ENCODE results near the gene FCRL1. TPM values are rescaled to one million over a fixed set of nuclear protein-coding genes. Genes with fewer than 3 reads are reported as not detected.

FCRL1 gene
- total RNA-seq, 1 experiment from 2014 or later: not detected

DNA sequence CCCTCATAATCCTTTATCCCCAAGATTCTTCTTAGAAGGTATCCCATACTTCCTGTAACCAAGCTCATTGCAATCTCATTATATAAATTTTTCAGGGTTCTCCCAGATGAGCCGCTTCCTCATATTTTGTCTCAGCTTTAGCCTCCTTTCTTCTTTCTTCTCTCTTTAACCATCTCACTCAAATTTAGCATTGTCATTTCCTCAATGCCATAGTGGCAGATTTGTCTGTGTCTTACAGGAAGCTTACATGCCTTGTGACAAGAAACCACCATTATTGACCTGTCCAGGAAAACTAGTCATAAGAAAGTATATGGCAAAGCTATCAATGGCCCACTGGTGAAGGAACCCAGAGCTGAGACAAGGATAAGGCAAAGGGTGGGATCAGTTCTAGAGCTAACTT is 37.0 kb downstream of the FCRL1 start:
- no peak overlapping the region for H2BK5ac ChIP-seq (ENCODE audit: insufficient read length, low read length)
- Mint-ChIP-seq H3K4me3 (no peak overlapping the region), H3K9me3 (no peaks in the 10 kb centered on the region), H3K4me1 (peaks cover 7 to 9% of the 10 kb centered on the region in 2 experiments), H3K27ac (no peak overlapping the region), H3K36me3 (ENCODE audit: insufficient read depth in 1 of 3, low read depth in 3 of 3) (no peaks in the 10 kb centered on the region), H3K27me3 (ENCODE audit: low read depth) (no peaks in the 10 kb centered on the region)
- no peak overlapping the region for H3K9ac ChIP-seq (ENCODE audit: extremely low read depth, insufficient read length, low read length)
- no peak overlapping the region for H3K4me2 ChIP-seq (ENCODE audit: insufficient read depth, insufficient read length, low read length)
- no peaks in the 10 kb centered on the region for H3K79me2 ChIP-seq (ENCODE audit: insufficient read depth, low read length)
- H3K4ac ChIP-seq (ENCODE audit: low read depth, low read length): no peak overlapping the region
- no peak overlapping the region for H4K91ac ChIP-seq (ENCODE audit: insufficient read length, low read depth, low read length)
- H3K23ac ChIP-seq (ENCODE audit: insufficient read length, low read depth, low read length): no peak overlapping the region
- no peak overlapping the region for H2BK12ac ChIP-seq (ENCODE audit: insufficient read length, low read depth, low read length)
- H3K14ac ChIP-seq (ENCODE audit: insufficient read depth, low read length): no peak overlapping the region
- H3K23me2 ChIP-seq (ENCODE audit: insufficient read length, low read depth, low read length, poor library complexity, severe bottlenecking): no peaks in the 10 kb centered on the region
- TF ChIP-seq, protein P1, sequence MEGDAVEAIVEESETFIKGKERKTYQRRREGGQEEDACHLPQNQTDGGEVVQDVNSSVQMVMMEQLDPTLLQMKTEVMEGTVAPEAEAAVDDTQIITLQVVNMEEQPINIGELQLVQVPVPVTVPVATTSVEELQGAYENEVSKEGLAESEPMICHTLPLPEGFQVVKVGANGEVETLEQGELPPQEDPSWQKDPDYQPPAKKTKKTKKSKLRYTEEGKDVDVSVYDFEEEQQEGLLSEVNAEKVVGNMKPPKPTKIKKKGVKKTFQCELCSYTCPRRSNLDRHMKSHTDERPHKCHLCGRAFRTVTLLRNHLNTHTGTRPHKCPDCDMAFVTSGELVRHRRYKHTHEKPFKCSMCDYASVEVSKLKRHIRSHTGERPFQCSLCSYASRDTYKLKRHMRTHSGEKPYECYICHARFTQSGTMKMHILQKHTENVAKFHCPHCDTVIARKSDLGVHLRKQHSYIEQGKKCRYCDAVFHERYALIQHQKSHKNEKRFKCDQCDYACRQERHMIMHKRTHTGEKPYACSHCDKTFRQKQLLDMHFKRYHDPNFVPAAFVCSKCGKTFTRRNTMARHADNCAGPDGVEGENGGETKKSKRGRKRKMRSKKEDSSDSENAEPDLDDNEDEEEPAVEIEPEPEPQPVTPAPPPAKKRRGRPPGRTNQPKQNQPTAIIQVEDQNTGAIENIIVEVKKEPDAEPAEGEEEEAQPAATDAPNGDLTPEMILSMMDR (conservative IDR thresholded peaks at IDR 0.05): no peak
- no peaks in the 10 kb centered on the region for H4K20me1 ChIP-seq (ENCODE audit: control insufficient read depth, insufficient read depth, insufficient read length)
- H3K27me3 ChIP-seq (ENCODE audit: insufficient read depth, low read length): no peaks in the 10 kb centered on the region
- H3K9me3 ChIP-seq (ENCODE audit: control insufficient read depth, low read depth, low read length): no peaks in the 10 kb centered on the region
- no peak overlapping the region for H3K27ac ChIP-seq (ENCODE audit: insufficient read length, low read depth, low read length)
- H2BK20ac ChIP-seq (ENCODE audit: low read depth, low read length, poor library complexity, severe bottlenecking): no peak overlapping the region
- no peaks in the 10 kb centered on the region for H3K79me1 ChIP-seq (ENCODE audit: insufficient read depth, low read depth, low read length, poor library complexity, severe bottlenecking)
- no peak overlapping the region for H3T11ph ChIP-seq (ENCODE audit: low read length)
- no peak overlapping the region for H2BK120ac ChIP-seq (ENCODE audit: low read depth, low read length, poor library complexity, severe bottlenecking)
- no peak overlapping the region for H3K18ac ChIP-seq (ENCODE audit: insufficient read length, low read depth, low read length)
- no peak overlapping the region for H2BK15ac ChIP-seq (ENCODE audit: low read depth, low read length)
- H4K5ac ChIP-seq (ENCODE audit: insufficient read length, low read depth, low read length): no peak overlapping the region
- no peak overlapping the region for H4K8ac ChIP-seq (replicated peaks; ENCODE audit: insufficient read length, low read depth, low read length)
- no peak for DNase-seq
- H2AFZ ChIP-seq (ENCODE audit: low read length): no peak overlapping the region
- WGBS (ENCODE audit: extremely low coverage, insufficient read length, low lambda C conversion rate): no CpG with 5 or more reads among the region's 1 CpG
- H2AK5ac ChIP-seq (ENCODE audit: insufficient read length, low read length): no peak overlapping the region
- peaks cover 3% of the 10 kb centered on the region; the same call in 1 of the 2 replicates for H3K4me1 ChIP-seq (ENCODE audit: insufficient read depth, low read length)
- H3K56ac ChIP-seq (ENCODE audit: insufficient read length, low read depth, low read length): no peak overlapping the region

All from H9 (cell line).